ENCODE measurements around the gene NKAPD1. TPM values are rescaled to one million over a fixed set of nuclear protein-coding genes. Genes with fewer than 3 reads are reported as not detected.

NKAPD1 gene
- total and polyA plus RNA-seq, 2 of the 4 experiments (the other 2 are of a cell fraction) = 8.4 to 17.2 TPM

DNA sequence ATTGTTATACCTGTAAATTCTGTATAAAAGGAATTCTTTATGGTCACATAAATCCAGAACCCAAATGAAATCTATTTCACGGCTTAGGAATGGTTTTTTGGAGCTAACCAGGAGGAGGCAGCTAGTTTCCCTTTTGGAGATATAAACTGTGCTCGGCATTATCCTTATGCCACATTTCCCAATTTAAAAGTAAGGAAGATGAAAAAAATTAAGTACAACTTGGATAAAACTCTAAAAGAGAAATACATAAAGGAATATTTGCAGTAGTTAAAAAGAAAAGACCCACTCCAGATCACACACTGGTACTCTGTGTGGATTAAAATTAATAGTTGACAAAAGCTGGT lies 31.2 kb upstream of the NKAPD1 start:
- in situ Hi-C loops (cut with MboI; ENCODE audit: low sequenced_read_pairs) = no loop called here
- Histone ChIP-seq H2AK5ac (ENCODE audit: low read depth, low read length) (no peak overlapping the region), H3K23ac (ENCODE audit: low read depth, low read length) (no peak overlapping the region), H3K18ac (ENCODE audit: low read depth, low read length) (no peak overlapping the region), H2AK9ac (replicated peaks; ENCODE audit: low read depth, low read length, poor library complexity) (no peak overlapping the region), H3K27ac (ENCODE audit: insufficient read depth, low read length) (no peak overlapping the region), H4K20me1 (ENCODE audit: insufficient read depth, low read length) (no peaks in the 10 kb centered on the region), H3K4me1 (ENCODE audit: control insufficient read depth, insufficient read depth, low read length) (no peaks in the 10 kb centered on the region), H3K9me1 (ENCODE audit: insufficient read depth, low read length) (no peaks in the 10 kb centered on the region), H3K14ac (replicated peaks; ENCODE audit: low read depth, low read length) (no peak overlapping the region), H3K9me3 (ENCODE audit: control insufficient read depth, insufficient read depth, low read length) (no peaks in the 10 kb centered on the region), H3K27me3 (ENCODE audit: control insufficient read depth, insufficient read depth, low read length) (no peaks in the 10 kb centered on the region), H4K91ac (ENCODE audit: insufficient read depth, low read depth, low read length) (no peak overlapping the region), H4K5ac (ENCODE audit: low read depth, low read length) (no peak overlapping the region), H3K4ac (ENCODE audit: low read depth, low read length) (no peak overlapping the region), H2BK5ac (ENCODE audit: low read depth, low read length, poor library complexity, severe bottlenecking) (no peak overlapping the region), H2AFZ (replicated peaks; ENCODE audit: low read length, poor library complexity) (no peak overlapping the region), H3K4me2 (ENCODE audit: low read depth, low read length) (no peak overlapping the region), H3K79me1 (ENCODE audit: low read depth in 1 of 2, low read length in 2 of 2) (0 out of 4 replicates have a peak, but pooled peaks cover 0 to 4% of the 10 kb centered on the region in 2 experiments), H4K8ac (ENCODE audit: low read depth in 2 of 2, low read length in 2 of 2) (no peak overlapping the region), H3K4me3 (ENCODE audit: insufficient read depth, low read depth, low read length) (no peak overlapping the region), H3K36me3 (ENCODE audit: control insufficient read depth, insufficient read depth, low read length) (peaks cover 13% of the 10 kb centered on the region), H2BK20ac (ENCODE audit: low read depth, low read length) (no peak overlapping the region), H3K9ac (ENCODE audit: low read depth, low read length) (no peak overlapping the region), H2BK15ac (ENCODE audit: low read depth, low read length) (no peak overlapping the region), H3K56ac (ENCODE audit: extremely low read depth, insufficient read depth, low read length) (no peak overlapping the region), H2BK120ac (ENCODE audit: low read depth, low read length) (no peak overlapping the region)
- dilution Hi-C loops (cut with HindIII; ENCODE audit: low sequenced_read_pairs, unreplicated experiment) = no loop called here
- intact Hi-C loops (cut with micrococcal nuclease) = no loop called here
- no TSS peak for BruUV-seq (replicated peaks)
- CTCF ChIA-PET = no interaction called here
- ATAC-seq (ENCODE audit: low read depth) (no peak), DNase-seq (no peak)
- POLR2A ChIA-PET (ENCODE audit: unreplicated experiment) = no interaction called here
- WGBS, 2 experiments (ENCODE audit: extremely low coverage in 2 of 2, insufficient read length in 1 of 2) = no CpG with 5 or more reads among the region's 2 CpGs
- TF ChIP-seq SMC3 (IDR thresholded peaks at IDR 0.05; ENCODE audit: low read depth, low read length) = no peak
- no peak for TF ChIP-seq CHD1 (IDR thresholded peaks at IDR 0.05; ENCODE audit: low read depth, low read length)
- TF ChIP-seq MAFK (IDR thresholded peaks at IDR 0.05; ENCODE audit: low read depth, low read length) = no peak
- TF ChIP-seq CEBPB (IDR thresholded peaks at IDR 0.05; ENCODE audit: low read depth, low read length) = no peak
- TF ChIP-seq, protein P1, sequence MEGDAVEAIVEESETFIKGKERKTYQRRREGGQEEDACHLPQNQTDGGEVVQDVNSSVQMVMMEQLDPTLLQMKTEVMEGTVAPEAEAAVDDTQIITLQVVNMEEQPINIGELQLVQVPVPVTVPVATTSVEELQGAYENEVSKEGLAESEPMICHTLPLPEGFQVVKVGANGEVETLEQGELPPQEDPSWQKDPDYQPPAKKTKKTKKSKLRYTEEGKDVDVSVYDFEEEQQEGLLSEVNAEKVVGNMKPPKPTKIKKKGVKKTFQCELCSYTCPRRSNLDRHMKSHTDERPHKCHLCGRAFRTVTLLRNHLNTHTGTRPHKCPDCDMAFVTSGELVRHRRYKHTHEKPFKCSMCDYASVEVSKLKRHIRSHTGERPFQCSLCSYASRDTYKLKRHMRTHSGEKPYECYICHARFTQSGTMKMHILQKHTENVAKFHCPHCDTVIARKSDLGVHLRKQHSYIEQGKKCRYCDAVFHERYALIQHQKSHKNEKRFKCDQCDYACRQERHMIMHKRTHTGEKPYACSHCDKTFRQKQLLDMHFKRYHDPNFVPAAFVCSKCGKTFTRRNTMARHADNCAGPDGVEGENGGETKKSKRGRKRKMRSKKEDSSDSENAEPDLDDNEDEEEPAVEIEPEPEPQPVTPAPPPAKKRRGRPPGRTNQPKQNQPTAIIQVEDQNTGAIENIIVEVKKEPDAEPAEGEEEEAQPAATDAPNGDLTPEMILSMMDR (conservative IDR thresholded peaks at IDR 0.05; ENCODE audit: low read depth, low read length) = no peak
- TF ChIP-seq MAZ (IDR thresholded peaks at IDR 0.05; ENCODE audit: borderline replicate concordance, low read depth, low read length) = no peak
- no peak for TF ChIP-seq RFX5 (IDR thresholded peaks at IDR 0.05; ENCODE audit: low read depth, low read length)
- TF ChIP-seq RCOR1 (IDR thresholded peaks at IDR 0.05; ENCODE audit: insufficient replicate concordance, low read length) = no peak
- no peak for TF ChIP-seq RAD21 (IDR thresholded peaks at IDR 0.05; ENCODE audit: low read length)
- TF ChIP-seq, protein P2, sequence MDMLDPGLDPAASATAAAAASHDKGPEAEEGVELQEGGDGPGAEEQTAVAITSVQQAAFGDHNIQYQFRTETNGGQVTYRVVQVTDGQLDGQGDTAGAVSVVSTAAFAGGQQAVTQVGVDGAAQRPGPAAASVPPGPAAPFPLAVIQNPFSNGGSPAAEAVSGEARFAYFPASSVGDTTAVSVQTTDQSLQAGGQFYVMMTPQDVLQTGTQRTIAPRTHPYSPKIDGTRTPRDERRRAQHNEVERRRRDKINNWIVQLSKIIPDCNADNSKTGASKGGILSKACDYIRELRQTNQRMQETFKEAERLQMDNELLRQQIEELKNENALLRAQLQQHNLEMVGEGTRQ (IDR thresholded peaks at IDR 0.05; ENCODE audit: low read depth, low read length) = no peak
- TF ChIP-seq BHLHE40 (IDR thresholded peaks at IDR 0.05; ENCODE audit: low read depth, low read length) = no peak
- no peak for TF ChIP-seq MXI1 (IDR thresholded peaks at IDR 0.05; ENCODE audit: borderline replicate concordance, low read depth, low read length)
- TF ChIP-seq, protein P3, sequence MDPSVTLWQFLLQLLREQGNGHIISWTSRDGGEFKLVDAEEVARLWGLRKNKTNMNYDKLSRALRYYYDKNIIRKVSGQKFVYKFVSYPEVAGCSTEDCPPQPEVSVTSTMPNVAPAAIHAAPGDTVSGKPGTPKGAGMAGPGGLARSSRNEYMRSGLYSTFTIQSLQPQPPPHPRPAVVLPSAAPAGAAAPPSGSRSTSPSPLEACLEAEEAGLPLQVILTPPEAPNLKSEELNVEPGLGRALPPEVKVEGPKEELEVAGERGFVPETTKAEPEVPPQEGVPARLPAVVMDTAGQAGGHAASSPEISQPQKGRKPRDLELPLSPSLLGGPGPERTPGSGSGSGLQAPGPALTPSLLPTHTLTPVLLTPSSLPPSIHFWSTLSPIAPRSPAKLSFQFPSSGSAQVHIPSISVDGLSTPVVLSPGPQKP (IDR thresholded peaks at IDR 0.05; ENCODE audit: borderline replicate concordance, low read depth, low read length) = no peak
- TF ChIP-seq POLR2A (IDR thresholded peaks at IDR 0.05; ENCODE audit: low read depth, low read length) = no peak

Data from IMR-90 (cell line).